HG02884 (cell line): ENCODE data around the gene RARA.

Experiments
- ATAC-seq: cut with Tn5 transposase; IDR thresholded peaks from one replicate; pipeline ENCODE4 v1.9.1; 2021; ENCODE audit warnings: mild to moderate bottlenecking, moderate library complexity; ENCODE audit not compliant: unreplicated experiment

RARA gene

GRCh38 chr17:40327735-40328385 is 18.9 kb downstream of the RARA start:
- no peak for ATAC-seq

- no peak for ATAC-seq
These were observed 19.4 kb downstream of the RARA start for GRCh38 chr17:40328386-40328766.

GRCh38 chr17:40329839-40330794 is 21.1 kb downstream of the RARA start:
- ATAC-seq, result no peak

- no peak for ATAC-seq
These were observed 22.0 kb downstream of the RARA start for GRCh38 chr17:40330850-40331470.

- ATAC-seq, result no peak
These were observed 23.0 kb downstream of the RARA start for GRCh38 chr17:40331743-40332641.

- ATAC-seq, result no peak
These were observed 24.9 kb downstream of the RARA start for GRCh38 chr17:40333781-40334448.

GRCh38 chr17:40335620-40336019 is 26.6 kb downstream of the RARA start:
- ATAC-seq, result no peak

GRCh38 chr17:40337351-40337750 is 28.4 kb downstream of the RARA start:
- ATAC-seq, result no peak

GRCh38 chr17:40338058-40338457 is 29.1 kb downstream of the RARA start:
- no peak for ATAC-seq

GRCh38 chr17:40338941-40339649 is 30.1 kb downstream of the RARA start:
- no peak for ATAC-seq

GRCh38 chr17:40340327-40340726 is 31.3 kb downstream of the RARA start:
- no peak for ATAC-seq

- peak; percentile 55 for ATAC-seq
These were observed 32.2 kb downstream of the RARA start for GRCh38 chr17:40340880-40341807.

- ATAC-seq, result no peak
These were observed 33.0 kb downstream of the RARA start for GRCh38 chr17:40341808-40342503.

- no peak for ATAC-seq
These were observed 33.7 kb downstream of the RARA start for GRCh38 chr17:40342504-40343218.

GRCh38 chr17:40343219-40344119 is 34.5 kb downstream of the RARA start:
- no peak for ATAC-seq
